Activated CD8-positive, alpha-beta memory T cell treated with anti-CD3 and anti-CD28 coated beads for 1 hour (primary cell): Measurements from ENCODE around the gene SPRR2B.
"Not testable (repeated sequence)": the region's sequence is repeated elsewhere in the genome, so short reads cannot be mapped to it uniquely, and the experiment has no call there.

Experiments
- DNase-seq, 2 donors: peaks; one replicate each; pipeline ENCODE4 v3.0.0-alpha.2; 2020; ENCODE audit warnings: low read depth in 1 of 2; ENCODE audit errors: extremely low read depth in 1 of 2

Gene SPRR2B

DNA sequence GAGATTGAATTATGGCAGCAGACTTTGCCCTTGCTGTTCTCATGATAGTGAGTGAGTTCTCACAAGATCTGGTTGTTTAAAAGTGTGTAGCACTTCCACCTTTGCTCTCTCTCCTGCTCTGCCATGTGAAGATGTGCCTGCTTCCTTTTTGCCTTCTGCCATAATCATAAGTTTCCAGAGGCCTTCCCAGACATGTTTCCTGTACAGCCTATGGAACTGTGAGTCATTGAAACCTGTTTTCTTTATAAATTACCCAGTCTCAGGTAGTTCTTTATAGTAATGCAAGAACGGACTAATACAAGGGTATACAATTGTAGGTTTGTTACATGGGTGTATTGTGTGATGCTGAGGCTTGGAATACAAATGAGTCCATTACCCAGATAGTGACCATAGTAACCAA is 36.2 kb downstream of the SPRR2B start:
- DNase-seq: no peak

- DNase-seq: no peak
Observed at GRCh38 chr1:153032677-153033308, 38.6 kb downstream of the SPRR2B start.

- no peak for DNase-seq
Observed at GRCh38 chr1:153032073-153032472, 39.3 kb downstream of the SPRR2B start.

GRCh38 chr1:153030895-153031294 is 40.5 kb downstream of the SPRR2B start, which contains the start of gene SPRR1B:
TSS of gene SPRR1B (plus strand) at chr1:153031203. CDS start at chr1:153032346, 1,143 bp downstream.
- no peak for DNase-seq

DNA sequence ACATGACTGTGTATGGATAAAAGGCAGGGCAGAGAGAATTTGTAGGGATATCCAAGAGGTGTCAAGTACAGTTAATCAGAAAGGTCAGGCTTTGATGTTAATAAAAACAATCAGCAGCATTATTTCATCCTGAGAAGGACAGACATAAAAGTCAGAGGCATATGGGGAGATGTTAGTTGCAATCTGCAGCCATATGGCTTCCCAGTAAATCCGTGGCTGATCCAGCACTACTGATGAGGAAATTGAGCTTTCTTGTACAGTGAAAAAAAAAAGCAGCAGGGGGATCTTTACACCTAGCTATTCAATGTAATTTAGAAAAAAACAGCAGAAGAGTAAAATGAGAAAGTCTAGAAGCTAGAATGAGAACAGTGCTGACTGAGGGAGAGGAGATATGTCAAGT is 42.6 kb downstream of the SPRR2B start:
- DNase-seq: no peak

- no peak for DNase-seq
Observed at GRCh38 chr1:153025797-153026196, 45.6 kb downstream of the SPRR2B start.

GRCh38 chr1:153024413-153024812 is 47.0 kb downstream of the SPRR2B start:
- DNase-seq: no peak

DNA sequence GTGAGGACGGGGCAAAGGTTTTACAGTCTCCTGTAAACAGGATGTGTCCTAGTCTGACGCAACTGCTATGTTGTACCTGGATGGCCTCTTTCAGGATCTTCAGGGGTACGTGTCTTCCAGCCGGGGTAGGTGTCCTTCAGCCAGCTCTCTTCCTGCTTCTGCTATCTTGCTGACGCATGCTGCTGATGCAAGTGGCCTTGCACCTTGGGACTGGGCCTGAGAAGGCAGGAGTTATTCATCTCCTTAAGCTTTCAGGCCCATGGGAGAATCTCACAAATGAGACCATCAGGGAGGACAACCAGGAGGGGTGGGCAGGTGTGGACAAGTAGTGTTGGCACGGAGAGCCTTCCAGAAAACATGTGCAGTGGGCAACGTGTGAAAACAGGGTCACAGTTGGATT is 48.3 kb downstream of the SPRR2B start:
- DNase-seq: no peak

GRCh38 chr1:153022340-153022739 is 49.1 kb downstream of the SPRR2B start:
- DNase-seq: not testable (repeated sequence)

GRCh38 chr1:153021829-153022228 is 49.6 kb downstream of the SPRR2B start:
- not testable (repeated sequence) for DNase-seq
